Sigmoid colon (tissue), 3 donors: ENCODE data around the gene STK33.

ENCODE experiments used
- CTCF ChIP-seq, 4 experiments: fragments of 450-650 bp in 3 of 4; fragments of 200-600 bp in 1 of 4; IDR thresholded peaks; one replicate each; pipeline ENCODE4 v1.5.1; 2016 to 2019; ENCODE audit warnings: antibody characterized with exemption in 4 of 4, mild to moderate bottlenecking in 3 of 4, moderate library complexity in 2 of 4
- POLR2A ChIP-seq, 2 donors: fragments of 450-650 bp; IDR thresholded peaks; one replicate each; pipeline ENCODE4 v1.6.1; 2016; ENCODE audit warnings: antibody characterized with exemption in 2 of 2, mild to moderate bottlenecking in 2 of 2, moderate library complexity in 2 of 2

DNA sequence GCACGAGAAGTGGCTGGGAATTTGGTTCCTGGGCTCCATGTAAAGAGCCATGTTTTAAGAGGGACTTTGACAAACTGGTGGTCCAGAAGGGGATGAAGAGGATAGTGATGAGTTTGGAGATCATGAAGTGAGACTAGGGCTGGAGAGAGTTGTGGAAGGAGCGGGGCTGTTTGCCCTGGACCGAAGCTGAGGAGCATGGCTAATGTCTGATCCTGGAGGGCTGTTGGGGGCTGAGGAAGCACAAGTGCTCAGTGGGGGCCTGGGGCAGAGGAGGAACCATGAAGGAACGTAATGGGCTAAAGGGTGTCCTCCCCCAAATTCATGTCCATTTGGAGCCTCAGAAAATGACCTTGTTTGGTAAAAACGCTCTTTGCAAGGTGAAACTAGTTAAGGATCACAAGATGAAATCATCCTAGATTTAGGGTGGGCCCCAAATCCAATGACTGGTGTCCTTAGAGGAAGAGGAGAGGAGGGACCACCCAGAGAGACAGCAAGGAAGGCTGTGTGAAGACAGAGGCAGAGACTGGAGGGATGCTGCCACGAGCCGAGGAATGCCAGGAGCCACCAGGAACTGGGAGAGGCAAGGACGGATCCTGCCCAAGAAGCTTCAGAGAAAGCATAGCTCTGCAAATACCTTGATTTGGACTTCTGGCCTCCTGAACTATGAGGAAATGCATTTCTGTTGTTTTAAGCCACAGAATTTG, 223.1 kb downstream of the STK33 start:
- TF ChIP-seq CTCF (IDR thresholded peaks at IDR 0.05) (no peak), POLR2A (IDR thresholded peaks at IDR 0.05) (no peak)
